ENCODE results near the gene SERPINB6. TPM values are rescaled to one million over a fixed set of nuclear protein-coding genes. Genes with fewer than 3 reads are reported as not detected.

SERPINB6 gene
- total and polyA plus RNA-seq, 9 of the 15 experiments (the other 6 are each of a cell fraction or from before 2014, with no cell fraction given), result 86.6 to 211 (median 143) TPM

DNA sequence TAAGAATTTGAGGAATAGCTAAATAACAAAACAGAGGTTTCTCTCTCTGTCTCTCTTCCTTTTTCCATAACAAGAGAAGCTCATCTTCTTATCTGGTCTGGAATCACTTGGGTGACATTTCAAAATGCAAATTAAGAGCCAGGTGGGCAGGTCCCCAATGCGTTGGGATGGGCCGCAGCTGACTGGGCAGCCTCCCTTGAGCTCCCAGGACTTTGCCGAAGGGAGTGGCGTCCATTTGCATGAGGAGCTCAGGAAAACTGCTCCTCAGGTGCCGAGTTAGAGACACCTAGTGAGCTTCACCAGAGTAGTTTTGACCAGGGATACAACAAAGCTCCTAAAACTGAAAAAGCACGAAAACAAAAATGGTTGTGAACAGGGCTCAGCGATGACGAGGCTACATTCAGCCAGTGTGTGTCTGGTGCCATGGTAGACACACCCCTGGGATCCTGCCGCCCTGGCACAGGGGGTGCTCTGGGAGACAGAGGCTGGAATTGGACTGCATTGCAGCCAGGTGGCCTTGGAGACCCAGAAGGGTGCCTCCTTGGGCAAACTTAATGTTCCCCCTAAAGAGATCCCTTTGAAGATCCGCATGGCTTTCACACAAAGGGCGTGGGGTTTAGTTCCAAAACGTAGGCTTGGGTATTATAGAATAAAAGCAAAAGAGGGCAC lies 13.5 kb upstream of the SERPINB6 start (continued):
- TF ChIP-seq ARNT (IDR thresholded peaks at IDR 0.05), result no peak
- TF ChIP-seq NFE2 (IDR thresholded peaks at IDR 0.05; ENCODE audit: low read depth), result peak; percentile 66
- TF ChIP-seq ZNF780A (CRISPR knock-in tag; IDR thresholded peaks at IDR 0.05), result no peak
- TF ChIP-seq, protein P1, sequence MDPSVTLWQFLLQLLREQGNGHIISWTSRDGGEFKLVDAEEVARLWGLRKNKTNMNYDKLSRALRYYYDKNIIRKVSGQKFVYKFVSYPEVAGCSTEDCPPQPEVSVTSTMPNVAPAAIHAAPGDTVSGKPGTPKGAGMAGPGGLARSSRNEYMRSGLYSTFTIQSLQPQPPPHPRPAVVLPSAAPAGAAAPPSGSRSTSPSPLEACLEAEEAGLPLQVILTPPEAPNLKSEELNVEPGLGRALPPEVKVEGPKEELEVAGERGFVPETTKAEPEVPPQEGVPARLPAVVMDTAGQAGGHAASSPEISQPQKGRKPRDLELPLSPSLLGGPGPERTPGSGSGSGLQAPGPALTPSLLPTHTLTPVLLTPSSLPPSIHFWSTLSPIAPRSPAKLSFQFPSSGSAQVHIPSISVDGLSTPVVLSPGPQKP (CRISPR knock-in tag; IDR thresholded peaks at IDR 0.05), result no peak
- TF ChIP-seq, protein P2, sequence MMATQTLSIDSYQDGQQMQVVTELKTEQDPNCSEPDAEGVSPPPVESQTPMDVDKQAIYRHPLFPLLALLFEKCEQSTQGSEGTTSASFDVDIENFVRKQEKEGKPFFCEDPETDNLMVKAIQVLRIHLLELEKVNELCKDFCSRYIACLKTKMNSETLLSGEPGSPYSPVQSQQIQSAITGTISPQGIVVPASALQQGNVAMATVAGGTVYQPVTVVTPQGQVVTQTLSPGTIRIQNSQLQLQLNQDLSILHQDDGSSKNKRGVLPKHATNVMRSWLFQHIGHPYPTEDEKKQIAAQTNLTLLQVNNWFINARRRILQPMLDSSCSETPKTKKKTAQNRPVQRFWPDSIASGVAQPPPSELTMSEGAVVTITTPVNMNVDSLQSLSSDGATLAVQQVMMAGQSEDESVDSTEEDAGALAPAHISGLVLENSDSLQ (IDR thresholded peaks at IDR 0.05), result peak; percentile 59
- no peak for TF ChIP-seq DDX20 (tag; IDR thresholded peaks at IDR 0.05; ENCODE audit: low read depth)
- no peak for TF ChIP-seq XRCC3 (IDR thresholded peaks at IDR 0.05)
- TF ChIP-seq NR4A1 (CRISPR knock-in tag; IDR thresholded peaks at IDR 0.05), result no peak
- peak; percentile 81 for TF ChIP-seq NR4A1 (tag; IDR thresholded peaks at IDR 0.05)
- no peak for TF ChIP-seq HMGN3 (IDR thresholded peaks at IDR 0.05; ENCODE audit: borderline replicate concordance, extremely low read depth, insufficient read length, low read depth, low read length)
- TF ChIP-seq RBM34 (IDR thresholded peaks at IDR 0.05; ENCODE audit: borderline replicate concordance, insufficient read depth, low read length), result no peak
- no peak for TF ChIP-seq SMC3 (conservative IDR thresholded peaks at IDR 0.05; ENCODE audit: insufficient read depth, low read depth, low read length)
- no peak for TF ChIP-seq PHF8 (IDR thresholded peaks at IDR 0.05; ENCODE audit: borderline replicate concordance, low read length)
- TF ChIP-seq POLR2AphosphoS2 (IDR thresholded peaks at IDR 0.05; ENCODE audit: low read length), result no peak
- TF ChIP-seq, protein P3, sequence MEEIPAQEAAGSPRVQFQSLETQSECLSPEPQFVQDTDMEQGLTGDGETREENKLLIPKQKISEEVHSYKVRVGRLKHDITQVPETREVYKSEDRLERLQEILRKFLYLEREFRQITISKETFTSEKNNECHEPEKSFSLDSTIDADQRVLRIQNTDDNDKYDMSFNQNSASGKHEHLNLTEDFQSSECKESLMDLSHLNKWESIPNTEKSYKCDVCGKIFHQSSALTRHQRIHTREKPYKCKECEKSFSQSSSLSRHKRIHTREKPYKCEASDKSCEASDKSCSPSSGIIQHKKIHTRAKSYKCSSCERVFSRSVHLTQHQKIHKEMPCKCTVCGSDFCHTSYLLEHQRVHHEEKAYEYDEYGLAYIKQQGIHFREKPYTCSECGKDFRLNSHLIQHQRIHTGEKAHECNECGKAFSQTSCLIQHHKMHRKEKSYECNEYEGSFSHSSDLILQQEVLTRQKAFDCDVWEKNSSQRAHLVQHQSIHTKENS (CRISPR knock-in tag; IDR thresholded peaks at IDR 0.05), result no peak
- TF ChIP-seq ETV6 (IDR thresholded peaks at IDR 0.05; ENCODE audit: borderline replicate concordance in 1 of 2, low read depth in 2 of 2, low read length in 1 of 2), result no peak
- no peak for TF ChIP-seq ETV6 (CRISPR knock-in tag; IDR thresholded peaks at IDR 0.05; ENCODE audit: borderline replicate concordance)
- TF ChIP-seq, protein P4, sequence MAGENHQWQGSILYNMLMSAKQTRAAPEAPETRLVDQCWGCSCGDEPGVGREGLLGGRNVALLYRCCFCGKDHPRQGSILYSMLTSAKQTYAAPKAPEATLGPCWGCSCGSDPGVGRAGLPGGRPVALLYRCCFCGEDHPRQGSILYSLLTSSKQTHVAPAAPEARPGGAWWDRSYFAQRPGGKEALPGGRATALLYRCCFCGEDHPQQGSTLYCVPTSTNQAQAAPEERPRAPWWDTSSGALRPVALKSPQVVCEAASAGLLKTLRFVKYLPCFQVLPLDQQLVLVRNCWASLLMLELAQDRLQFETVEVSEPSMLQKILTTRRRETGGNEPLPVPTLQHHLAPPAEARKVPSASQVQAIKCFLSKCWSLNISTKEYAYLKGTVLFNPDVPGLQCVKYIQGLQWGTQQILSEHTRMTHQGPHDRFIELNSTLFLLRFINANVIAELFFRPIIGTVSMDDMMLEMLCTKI (IDR thresholded peaks at IDR 0.05; ENCODE audit: partially characterized antibody), result no peak
- TF ChIP-seq, protein P5, sequence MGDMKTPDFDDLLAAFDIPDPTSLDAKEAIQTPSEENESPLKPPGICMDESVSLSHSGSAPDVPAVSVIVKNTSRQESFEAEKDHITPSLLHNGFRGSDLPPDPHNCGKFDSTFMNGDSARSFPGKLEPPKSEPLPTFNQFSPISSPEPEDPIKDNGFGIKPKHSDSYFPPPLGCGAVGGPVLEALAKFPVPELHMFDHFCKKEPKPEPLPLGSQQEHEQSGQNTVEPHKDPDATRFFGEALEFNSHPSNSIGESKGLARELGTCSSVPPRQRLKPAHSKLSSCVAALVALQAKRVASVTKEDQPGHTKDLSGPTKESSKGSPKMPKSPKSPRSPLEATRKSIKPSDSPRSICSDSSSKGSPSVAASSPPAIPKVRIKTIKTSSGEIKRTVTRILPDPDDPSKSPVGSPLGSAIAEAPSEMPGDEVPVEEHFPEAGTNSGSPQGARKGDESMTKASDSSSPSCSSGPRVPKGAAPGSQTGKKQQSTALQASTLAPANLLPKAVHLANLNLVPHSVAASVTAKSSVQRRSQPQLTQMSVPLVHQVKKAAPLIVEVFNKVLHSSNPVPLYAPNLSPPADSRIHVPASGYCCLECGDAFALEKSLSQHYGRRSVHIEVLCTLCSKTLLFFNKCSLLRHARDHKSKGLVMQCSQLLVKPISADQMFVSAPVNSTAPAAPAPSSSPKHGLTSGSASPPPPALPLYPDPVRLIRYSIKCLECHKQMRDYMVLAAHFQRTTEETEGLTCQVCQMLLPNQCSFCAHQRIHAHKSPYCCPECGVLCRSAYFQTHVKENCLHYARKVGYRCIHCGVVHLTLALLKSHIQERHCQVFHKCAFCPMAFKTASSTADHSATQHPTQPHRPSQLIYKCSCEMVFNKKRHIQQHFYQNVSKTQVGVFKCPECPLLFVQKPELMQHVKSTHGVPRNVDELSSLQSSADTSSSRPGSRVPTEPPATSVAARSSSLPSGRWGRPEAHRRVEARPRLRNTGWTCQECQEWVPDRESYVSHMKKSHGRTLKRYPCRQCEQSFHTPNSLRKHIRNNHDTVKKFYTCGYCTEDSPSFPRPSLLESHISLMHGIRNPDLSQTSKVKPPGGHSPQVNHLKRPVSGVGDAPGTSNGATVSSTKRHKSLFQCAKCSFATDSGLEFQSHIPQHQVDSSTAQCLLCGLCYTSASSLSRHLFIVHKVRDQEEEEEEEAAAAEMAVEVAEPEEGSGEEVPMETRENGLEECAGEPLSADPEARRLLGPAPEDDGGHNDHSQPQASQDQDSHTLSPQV (IDR thresholded peaks at IDR 0.05), result peak; percentile 69

All from K562 (cell line).